ENCODE results near the gene L1CAM. TPM values are rescaled to one million over a fixed set of nuclear protein-coding genes. Genes with fewer than 3 reads are reported as not detected.

L1CAM gene
- total RNA-seq, 2 experiments from 2014 or later, result 1.9 to 2.1 TPM

GRCh38 chrX:153921511-153922446, 35.8 kb upstream of the L1CAM start:
- ChIA-PET CTCF (interaction anchor here (1.0 to 16.0 kb wide), 5 partner anchors 11 to 386 kb away, joined by 3 to 205 read pairs (median 4); partner anchors contain the start of gene RENBP), POLR2A (interaction anchor here (0.6 kb wide), 1 partner anchor 208 kb away, joined by 13 read pairs; no protein-coding TSS in a partner anchor)
- peak overlapping the region; percentile 90 for H3K4me3 Mint-ChIP-seq
- DNase-seq, result no peak
- H3K27ac Mint-ChIP-seq, result peak overlapping the region; percentile 73
- peaks cover 40% of the 10 kb centered on the region for H3K36me3 Mint-ChIP-seq (ENCODE audit: low read depth)
- no peaks in the 10 kb centered on the region for H3K27me3 Mint-ChIP-seq
- peaks cover 18% of the 10 kb centered on the region for H3K4me1 Mint-ChIP-seq
- H3K9me3 Mint-ChIP-seq, result no peaks in the 10 kb centered on the region

DNA sequence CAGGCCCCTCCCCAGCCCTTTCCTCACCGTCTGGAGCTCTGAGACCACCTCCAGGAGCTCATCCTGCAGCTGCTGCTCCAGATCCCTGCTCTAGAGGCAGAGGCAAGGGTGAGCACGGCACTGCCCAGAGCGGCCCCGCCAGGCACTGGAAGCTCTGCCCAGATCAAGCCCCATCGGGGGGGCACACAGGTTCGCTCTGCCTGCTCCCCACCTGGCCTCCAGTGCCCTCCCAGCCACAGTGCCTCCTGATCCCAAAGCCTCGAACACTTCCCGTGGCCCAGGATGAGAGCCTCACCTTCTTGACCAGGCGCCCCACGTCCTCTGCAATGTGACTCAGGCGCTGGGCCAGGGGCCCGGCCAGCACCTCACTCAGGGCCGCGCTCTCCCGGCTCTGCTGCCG, 35.1 kb upstream of the L1CAM start:
- peaks cover 44% of the 10 kb centered on the region for H3K36me3 Mint-ChIP-seq (ENCODE audit: low read depth)
- peaks cover 18% of the 10 kb centered on the region for H3K4me1 Mint-ChIP-seq
- DNase-seq, result no peak
- no peaks in the 10 kb centered on the region for H3K27me3 Mint-ChIP-seq
- POLR2A ChIA-PET, result interaction anchor here (0.6 kb wide), 1 partner anchor 207 kb away, joined by 13 read pairs; no protein-coding TSS in a partner anchor
- no peaks in the 10 kb centered on the region for H3K9me3 Mint-ChIP-seq
- no peak overlapping the region for H3K27ac Mint-ChIP-seq
- CTCF ChIA-PET, result interaction anchor here (1.1 to 16.0 kb wide), 3 partner anchors 27 to 387 kb away, joined by 3 to 205 read pairs (median 4); partner anchors contain the start of gene RENBP
- H3K4me3 Mint-ChIP-seq, result no peak overlapping the region

DNA sequence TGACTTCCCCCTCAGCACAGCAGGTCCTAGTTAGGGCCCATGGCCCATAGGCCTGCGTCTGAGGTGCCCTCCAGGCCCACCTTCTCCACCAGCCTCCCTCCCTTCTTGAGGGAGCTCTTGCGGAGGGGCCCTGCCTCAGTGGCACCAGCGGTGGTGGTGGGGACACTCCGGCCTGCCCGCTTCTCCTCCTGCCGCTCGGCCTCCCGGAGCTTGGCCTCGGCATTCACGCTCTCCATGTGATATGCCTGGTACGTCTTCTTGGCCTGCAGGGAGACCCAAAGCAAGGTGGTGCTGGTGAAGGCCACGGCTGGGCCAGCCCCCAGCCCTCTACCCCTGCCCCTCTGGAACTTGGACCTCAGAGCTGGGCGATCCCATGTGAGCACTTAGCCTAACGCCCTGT, 34.6 kb upstream of the L1CAM start:
- CTCF ChIA-PET, result interaction anchor here (16.0 kb wide), 1 partner anchor 28 kb away, joined by 205 read pairs; the partner anchor contains the start of gene RENBP
- Mint-ChIP-seq H3K4me3 (no peak overlapping the region), H3K4me1 (peaks cover 18% of the 10 kb centered on the region), H3K27me3 (no peaks in the 10 kb centered on the region), H3K36me3 (ENCODE audit: low read depth) (peaks cover 47% of the 10 kb centered on the region), H3K9me3 (no peaks in the 10 kb centered on the region), H3K27ac (no peak overlapping the region)
- DNase-seq, result no peak
- POLR2A ChIA-PET, result no interaction called here

DNA sequence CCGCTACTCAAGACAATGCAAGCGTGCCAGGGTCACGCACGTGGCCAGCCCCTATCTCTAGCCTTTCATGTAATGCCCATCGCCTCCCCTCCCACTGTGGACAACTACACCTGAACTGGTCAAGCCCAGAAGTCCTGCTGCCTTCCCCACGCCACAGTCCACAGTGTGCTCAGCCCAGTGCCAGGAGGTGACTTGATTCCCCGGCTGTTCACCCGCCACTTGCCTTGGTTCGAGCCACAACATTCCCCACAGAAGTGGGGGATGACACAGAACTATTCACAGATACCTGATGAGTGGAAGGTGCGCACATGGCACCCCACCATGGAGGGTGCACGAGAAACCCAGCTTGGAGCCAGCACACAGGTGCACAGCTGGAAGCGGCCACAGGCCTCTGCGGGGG, 33.3 kb upstream of the L1CAM start:
- H3K36me3 Mint-ChIP-seq (ENCODE audit: low read depth), result peaks cover 38% of the 10 kb centered on the region
- no peaks in the 10 kb centered on the region for H3K27me3 Mint-ChIP-seq
- H3K27ac Mint-ChIP-seq, result no peak overlapping the region
- H3K4me1 Mint-ChIP-seq, result peaks cover 18% of the 10 kb centered on the region
- no peak for DNase-seq
- CTCF ChIA-PET, result interaction anchor here (0.6 to 1.1 kb wide), 2 partner anchors 28 to 52 kb away, joined by 3 to 10 read pairs; no protein-coding TSS in a partner anchor
- POLR2A ChIA-PET, result no interaction called here
- no peaks in the 10 kb centered on the region for H3K9me3 Mint-ChIP-seq
- H3K4me3 Mint-ChIP-seq, result no peak overlapping the region

DNA sequence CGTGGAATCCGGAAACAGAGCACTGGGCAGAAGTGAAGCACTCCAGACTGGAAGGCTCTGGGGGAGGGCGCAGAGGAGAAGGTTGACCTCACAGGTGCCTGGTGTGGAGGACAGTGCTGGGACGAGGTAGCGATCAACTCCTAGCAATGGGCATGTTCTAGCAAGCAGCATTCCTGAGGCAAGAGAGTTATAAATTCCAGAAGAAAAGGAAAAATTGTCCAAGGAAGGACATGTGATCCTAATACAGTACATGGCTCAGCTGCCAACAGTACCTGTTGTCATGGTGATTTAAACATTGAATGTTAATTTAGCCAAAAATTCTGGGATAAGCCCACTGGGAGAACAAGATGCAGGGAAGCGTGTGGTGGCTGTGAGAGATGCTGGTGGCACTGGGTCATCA, 31.9 kb upstream of the L1CAM start:
- H3K9me3 Mint-ChIP-seq, result no peaks in the 10 kb centered on the region
- H3K4me3 Mint-ChIP-seq, result no peak overlapping the region
- ChIA-PET CTCF (interaction anchor here (0.7 to 1.2 kb wide), 2 partner anchors 9 to 13 kb away, joined by 3 to 4 read pairs; partner anchors contain the start of gene AVPR2), POLR2A (no interaction called here)
- no peak for DNase-seq
- H3K27ac Mint-ChIP-seq, result no peak overlapping the region
- peaks cover 31% of the 10 kb centered on the region for H3K36me3 Mint-ChIP-seq (ENCODE audit: low read depth)
- H3K27me3 Mint-ChIP-seq, result no peaks in the 10 kb centered on the region
- peaks cover 13% of the 10 kb centered on the region for H3K4me1 Mint-ChIP-seq

GRCh38 chrX:153913701-153914100, 27.7 kb upstream of the L1CAM start:
- no peak overlapping the region for H3K27ac Mint-ChIP-seq

DNA sequence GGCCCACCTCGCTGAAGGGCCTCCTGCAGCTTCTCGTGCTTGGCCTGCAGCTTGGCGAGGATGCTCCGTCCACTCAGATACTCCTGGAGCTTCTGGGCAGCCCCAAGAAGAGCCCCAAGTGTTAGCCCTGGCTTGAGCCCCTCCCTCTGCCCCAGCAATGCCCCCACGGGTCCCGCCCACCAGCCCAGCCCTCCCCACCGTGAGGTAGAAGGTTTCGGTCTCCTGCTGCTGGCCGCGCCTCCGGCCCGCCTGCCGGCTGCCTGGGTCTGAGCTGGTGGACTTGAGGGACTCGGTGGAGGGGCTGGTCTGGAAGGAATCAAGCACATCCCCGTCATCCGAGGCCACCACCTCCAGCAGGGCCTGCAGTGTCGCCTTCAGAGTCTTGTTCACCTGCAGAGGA, 27.2 kb upstream of the L1CAM start:
- ChIA-PET CTCF (interaction anchor here (5.4 kb wide), 1 partner anchor 11 kb away, joined by 44 read pairs; the partner anchor contains the start of gene ARHGAP4), POLR2A (no interaction called here)
- Mint-ChIP-seq H3K4me3 (no peak overlapping the region), H3K27ac (no peak overlapping the region), H3K9me3 (no peaks in the 10 kb centered on the region), H3K27me3 (no peaks in the 10 kb centered on the region), H3K36me3 (ENCODE audit: low read depth) (peaks cover 21% of the 10 kb centered on the region), H3K4me1 (peaks cover 6% of the 10 kb centered on the region)
- no peak for DNase-seq

More at GRCh38 chrX:153913701-153914100, 27.7 kb upstream of the L1CAM start:
- no peaks in the 10 kb centered on the region for H3K9me3 Mint-ChIP-seq
- H3K4me3 Mint-ChIP-seq, result no peak overlapping the region
- H3K4me1 Mint-ChIP-seq, result peaks cover 6% of the 10 kb centered on the region
- peaks cover 23% of the 10 kb centered on the region for H3K36me3 Mint-ChIP-seq (ENCODE audit: low read depth)
- CTCF ChIA-PET, result interaction anchor here (5.4 kb wide), 1 partner anchor 10 kb away, joined by 44 read pairs; the partner anchor contains the start of gene ARHGAP4
- DNase-seq, result no peak
- POLR2A ChIA-PET, result no interaction called here
- H3K27me3 Mint-ChIP-seq, result no peaks in the 10 kb centered on the region

DNA sequence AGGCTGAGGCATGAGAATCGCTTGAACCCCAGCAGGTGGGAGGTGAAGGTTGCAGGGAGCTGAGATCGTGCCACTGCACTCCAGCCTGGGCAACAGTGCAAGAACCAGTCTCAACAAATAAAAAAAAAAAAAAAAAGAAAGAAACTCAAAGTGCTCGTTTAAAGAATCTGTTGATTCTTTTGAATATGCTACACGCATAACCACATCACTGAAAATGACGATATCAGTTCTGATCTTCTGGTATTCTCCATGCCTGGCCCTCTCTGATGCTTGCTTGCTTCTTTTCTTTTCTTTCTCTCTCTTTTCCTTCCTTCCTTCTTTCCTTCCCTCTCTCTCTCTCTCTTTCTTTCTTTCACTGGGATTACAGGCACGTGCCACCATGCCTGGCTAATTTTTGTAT, 25.8 kb upstream of the L1CAM start:
- peaks cover 18% of the 10 kb centered on the region for H3K36me3 Mint-ChIP-seq (ENCODE audit: low read depth)
- no peaks in the 10 kb centered on the region for H3K27me3 Mint-ChIP-seq
- no peak for DNase-seq
- H3K4me1 Mint-ChIP-seq, result peaks cover 6% of the 10 kb centered on the region
- no peaks in the 10 kb centered on the region for H3K9me3 Mint-ChIP-seq
- ChIA-PET CTCF (interaction anchor here (0.8 to 5.4 kb wide), 5 partner anchors 11 to 57 kb away, joined by 3 to 44 read pairs (median 4); partner anchors contain the start of gene ARHGAP4), POLR2A (no interaction called here)
- peak overlapping the region; percentile 54 for H3K27ac Mint-ChIP-seq
- H3K4me3 Mint-ChIP-seq, result no peak overlapping the region

- H3K27me3 Mint-ChIP-seq, result no peaks in the 10 kb centered on the region
- no peak overlapping the region for H3K27ac Mint-ChIP-seq
- no peaks in the 10 kb centered on the region for H3K9me3 Mint-ChIP-seq
- no peak overlapping the region for H3K4me3 Mint-ChIP-seq
- peaks cover 6% of the 10 kb centered on the region for H3K4me1 Mint-ChIP-seq
- POLR2A ChIA-PET, result no interaction called here
- DNase-seq, result no peak
- H3K36me3 Mint-ChIP-seq (ENCODE audit: low read depth), result peaks cover 11% of the 10 kb centered on the region
- CTCF ChIA-PET, result interaction anchor here (0.6 to 5.4 kb wide), 5 partner anchors 13 to 136 kb away, joined by 3 to 44 read pairs (median 3); partner anchors contain the start of genes ARHGAP4 and RENBP
These were observed 24.5 kb upstream of the L1CAM start for GRCh38 chrX:153910446-153910845.

DNA sequence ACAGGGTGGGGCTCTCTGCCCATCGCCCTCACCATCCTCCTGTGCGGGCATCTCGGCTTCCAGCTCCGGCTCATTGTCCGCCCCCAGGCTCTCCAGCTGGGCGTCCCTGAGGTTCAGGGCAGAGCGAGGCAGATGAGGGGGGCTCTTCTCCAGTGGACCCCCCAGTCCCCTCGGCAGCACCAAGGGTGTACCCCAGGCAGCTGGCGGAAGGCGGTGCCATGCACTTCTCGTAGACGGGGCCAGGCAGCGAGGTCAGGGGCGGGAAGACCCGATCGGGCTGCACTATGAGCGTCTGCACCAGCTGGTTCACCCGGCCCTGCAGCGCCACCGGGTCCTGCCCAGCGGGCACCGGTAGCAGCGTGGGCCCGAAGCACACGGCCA, 24.0 kb upstream of the L1CAM start:
- Mint-ChIP-seq H3K27ac (no peak overlapping the region), H3K36me3 (ENCODE audit: low read depth) (peaks cover 11% of the 10 kb centered on the region), H3K4me3 (no peak overlapping the region), H3K9me3 (no peaks in the 10 kb centered on the region), H3K4me1 (peaks cover 7% of the 10 kb centered on the region), H3K27me3 (no peaks in the 10 kb centered on the region)
- ChIA-PET CTCF (interaction anchor here (1.0 to 5.4 kb wide), 3 partner anchors 14 to 38 kb away, joined by 3 to 44 read pairs (median 11); partner anchors contain the start of genes ARHGAP4 and RENBP), POLR2A (no interaction called here)
- DNase-seq, result no peak

GRCh38 chrX:153909024-153909979, 23.3 kb upstream of the L1CAM start:
- H3K27me3 Mint-ChIP-seq, result no peaks in the 10 kb centered on the region
- CTCF ChIA-PET, result interaction anchor here (0.7 to 5.4 kb wide), 2 partner anchors 15 to 214 kb away, joined by 3 to 44 read pairs; partner anchors contain the start of gene ARHGAP4
- H3K9me3 Mint-ChIP-seq, result no peaks in the 10 kb centered on the region
- H3K36me3 Mint-ChIP-seq (ENCODE audit: low read depth), result peaks cover 9% of the 10 kb centered on the region
- POLR2A ChIA-PET, result no interaction called here
- DNase-seq, result no peak
- H3K27ac Mint-ChIP-seq, result no peak overlapping the region
- H3K4me3 Mint-ChIP-seq, result no peak overlapping the region
- H3K4me1 Mint-ChIP-seq, result peaks cover 9% of the 10 kb centered on the region

GRCh38 chrX:153908219-153908860, 22.4 kb upstream of the L1CAM start:
- ChIA-PET POLR2A (no interaction called here), CTCF (interaction anchor here (3.1 to 5.4 kb wide), 2 partner anchors 16 to 17 kb away, joined by 14 to 44 read pairs; partner anchors contain the start of gene ARHGAP4)
- no peaks in the 10 kb centered on the region for H3K9me3 Mint-ChIP-seq
- no peak for DNase-seq
- peaks cover 5% of the 10 kb centered on the region for H3K36me3 Mint-ChIP-seq (ENCODE audit: low read depth)
- no peak overlapping the region for H3K27ac Mint-ChIP-seq
- H3K27me3 Mint-ChIP-seq, result no peaks in the 10 kb centered on the region
- H3K4me3 Mint-ChIP-seq, result no peak overlapping the region
- H3K4me1 Mint-ChIP-seq, result peaks cover 15% of the 10 kb centered on the region
